T follicular helper cell (primary cell): Measurements from ENCODE around the gene POMGNT2.

Source experiments
- DNase-seq: peaks from one replicate; pipeline ENCODE4 v3.0.0-alpha.2; 2020; ENCODE audit warnings: low read depth

The POMGNT2 gene

GRCh38 chr3:43043793-43044192, 62.1 kb downstream of the POMGNT2 start:
- no peak for DNase-seq

GRCh38 chr3:43043071-43043766, 62.7 kb downstream of the POMGNT2 start:
- no peak for DNase-seq

- no peak for DNase-seq
Measured at GRCh38 chr3:43041517-43041916, 64.4 kb downstream of the POMGNT2 start.

GRCh38 chr3:43038010-43038409, 67.9 kb downstream of the POMGNT2 start:
- no peak for DNase-seq

GRCh38 chr3:43036621-43037423, 69.1 kb downstream of the POMGNT2 start:
- no peak for DNase-seq

GRCh38 chr3:43035801-43036365, 70.0 kb downstream of the POMGNT2 start:
- no peak for DNase-seq

GRCh38 chr3:43034911-43035310, 71.0 kb downstream of the POMGNT2 start:
- no peak for DNase-seq

GRCh38 chr3:43034200-43034599, 71.7 kb downstream of the POMGNT2 start:
- DNase-seq, result no peak

GRCh38 chr3:43032646-43033628, 72.9 kb downstream of the POMGNT2 start:
- DNase-seq, result no peak

- DNase-seq, result no peak
Measured at GRCh38 chr3:43031889-43032545, 73.9 kb downstream of the POMGNT2 start.

- DNase-seq, result no peak
Measured at GRCh38 chr3:43031485-43031884, 74.4 kb downstream of the POMGNT2 start.

- no peak for DNase-seq
Measured at GRCh38 chr3:43030162-43030935, 75.5 kb downstream of the POMGNT2 start.
